H9 (cell line): Measurements from ENCODE around the gene SELENOK. TPM values are rescaled to one million over a fixed set of nuclear protein-coding genes. Genes with fewer than 3 reads are reported as not detected.

Source experiments
- DNase-seq: peaks from one replicate; pipeline ENCODE4 v3.0.0-alpha.2; 2017
- H2AFZ ChIP-seq: one replicate; pipeline ENCODE4 v1.6.1; 2013; ENCODE audit warnings: mild to moderate bottlenecking, low read length, control low read depth, moderate library complexity
- H2AK5ac ChIP-seq: 2 replicates; pipeline ENCODE4 v1.6.1; 2013; ENCODE audit warnings: low read length, control low read depth, mixed read lengths; ENCODE audit not compliant: insufficient read length
- H2BK120ac ChIP-seq: one replicate; pipeline ENCODE4 v1.6.1; 2013; ENCODE audit warnings: low read depth, mild to moderate bottlenecking, low read length, control low read depth, inconsistent platforms; ENCODE audit not compliant: poor library complexity, severe bottlenecking
- H2BK12ac ChIP-seq: 2 replicates; pipeline ENCODE4 v1.6.1; 2013; ENCODE audit warnings: low read length, control low read depth, mixed read lengths, low read depth; ENCODE audit not compliant: insufficient read length
- H2BK15ac ChIP-seq: 2 replicates; pipeline ENCODE4 v1.6.1; 2013; ENCODE audit warnings: low read depth, low read length, control low read depth
- H2BK20ac ChIP-seq: one replicate; pipeline ENCODE4 v1.6.1; 2013; ENCODE audit warnings: low read depth, mild to moderate bottlenecking, low read length, control low read depth, inconsistent platforms; ENCODE audit not compliant: poor library complexity, severe bottlenecking
- H2BK5ac ChIP-seq: 2 replicates; pipeline ENCODE4 v1.6.1; 2013; ENCODE audit warnings: low read length, control low read depth, mixed read lengths; ENCODE audit not compliant: insufficient read length
- H3K14ac ChIP-seq: 2 replicates; pipeline ENCODE4 v1.6.1; 2013; ENCODE audit warnings: low read length, control low read depth; ENCODE audit not compliant: insufficient read depth
- H3K18ac ChIP-seq: 2 replicates; pipeline ENCODE4 v1.6.1; 2013; ENCODE audit warnings: low read depth, mild to moderate bottlenecking, mixed read lengths, low read length, control low read depth; ENCODE audit not compliant: insufficient read length
- H3K23ac ChIP-seq: 2 replicates; pipeline ENCODE4 v1.6.1; 2013; ENCODE audit warnings: low read length, control low read depth, mixed read lengths, low read depth; ENCODE audit not compliant: insufficient read length
- H3K23me2 ChIP-seq: 2 replicates; pipeline ENCODE4 v1.6.1; 2013; ENCODE audit warnings: low read depth, mild to moderate bottlenecking, mixed read lengths, low read length, control low read depth; ENCODE audit not compliant: insufficient read length, poor library complexity, severe bottlenecking
- H3K27ac ChIP-seq: 2 replicates; pipeline ENCODE4 v1.5.1; 2013; ENCODE audit warnings: low read length, control low read depth, mixed read lengths, low read depth; ENCODE audit not compliant: insufficient read length
- H3K27me3 ChIP-seq: 2 replicates; pipeline ENCODE4 v1.6.1; 2013; ENCODE audit warnings: low read length, control low read depth, inconsistent platforms; ENCODE audit not compliant: insufficient read depth
- H3K4ac ChIP-seq: 2 replicates; pipeline ENCODE4 v1.6.1; 2013; ENCODE audit warnings: low read depth, mild to moderate bottlenecking, control low read depth, inconsistent platforms, low read length, moderate library complexity
- H3K4me1 ChIP-seq: 2 replicates; pipeline ENCODE4 v1.6.1; 2013; ENCODE audit warnings: low read length, control low read depth, inconsistent platforms; ENCODE audit not compliant: insufficient read depth
- H3K4me2 ChIP-seq: 2 replicates; pipeline ENCODE4 v1.6.1; 2013; ENCODE audit warnings: low read length, control low read depth, mixed read lengths; ENCODE audit not compliant: insufficient read length, insufficient read depth
- H3K56ac ChIP-seq: 2 replicates; pipeline ENCODE4 v1.6.1; 2013; ENCODE audit warnings: low read depth, mild to moderate bottlenecking, mixed read lengths, low read length, control low read depth; ENCODE audit not compliant: insufficient read length
- H3K79me1 ChIP-seq: 2 replicates; pipeline ENCODE4 v1.6.1; 2013; ENCODE audit warnings: low read depth, mild to moderate bottlenecking, moderate library complexity, low read length, control low read depth, inconsistent platforms; ENCODE audit not compliant: insufficient read depth, poor library complexity, severe bottlenecking
- H3K79me2 ChIP-seq: 2 replicates; pipeline ENCODE4 v1.6.1; 2013; ENCODE audit warnings: low read length, control low read depth, inconsistent platforms; ENCODE audit not compliant: insufficient read depth
- H3K9ac ChIP-seq: 2 replicates; pipeline ENCODE4 v1.6.1; 2013; ENCODE audit warnings: low read length, control low read depth, mixed read lengths; ENCODE audit not compliant: insufficient read length; ENCODE audit errors: extremely low read depth
- H3K9me3 ChIP-seq: one replicate; pipeline ENCODE4 v1.6.1; 2013; ENCODE audit warnings: low read depth, low read length, inconsistent platforms; ENCODE audit not compliant: control insufficient read depth
- H3T11ph ChIP-seq: one replicate; pipeline ENCODE4 v1.6.1; 2013; ENCODE audit warnings: mild to moderate bottlenecking, low read length, control low read depth, inconsistent platforms
- H4K20me1 ChIP-seq: one replicate; pipeline ENCODE4 v1.6.1; 2013; ENCODE audit not compliant: control insufficient read depth, insufficient read length, insufficient read depth
- H4K5ac ChIP-seq: 2 replicates; pipeline ENCODE4 v1.6.1; 2013; ENCODE audit warnings: low read depth, mild to moderate bottlenecking, mixed read lengths, low read length, control low read depth; ENCODE audit not compliant: insufficient read length
- H4K8ac ChIP-seq: replicated peaks from 2 replicates; pipeline ENCODE4 v1.6.1; 2013; ENCODE audit warnings: low read length, control low read depth, mixed read lengths, low read depth; ENCODE audit not compliant: insufficient read length
- H4K91ac ChIP-seq: 2 replicates; pipeline ENCODE4 v1.6.1; 2013; ENCODE audit warnings: low read depth, mild to moderate bottlenecking, moderate library complexity, mixed read lengths, low read length, control low read depth; ENCODE audit not compliant: insufficient read length
- H3K27ac Mint-ChIP-seq, 3 experiments: 2 replicates in 2 of 3; 3 replicates in 1 of 3; pipeline ENCODE4 v1.8.0; 2020 to 2021; ENCODE audit warnings: mixed read lengths in 3 of 3, mild to moderate bottlenecking in 1 of 3, moderate library complexity in 1 of 3
- H3K27me3 Mint-ChIP-seq: 2 replicates; pipeline ENCODE4 v1.8.0; 2021; ENCODE audit warnings: low read depth, mild to moderate bottlenecking, moderate library complexity, mixed read lengths
- H3K36me3 Mint-ChIP-seq, 3 experiments: 2 replicates in 2 of 3; 3 replicates in 1 of 3; pipeline ENCODE4 v1.8.0; 2020 to 2021; ENCODE audit warnings: low read depth in 3 of 3, mixed read lengths in 3 of 3; ENCODE audit not compliant: insufficient read depth in 1 of 3
- H3K4me1 Mint-ChIP-seq, 2 experiments: 2 replicates each; pipeline ENCODE4 v1.8.0; 2020; ENCODE audit warnings: mixed read lengths in 2 of 2
- H3K4me3 Mint-ChIP-seq, 2 experiments: 2 replicates in 1 of 2; 3 replicates in 1 of 2; pipeline ENCODE4 v1.8.0; 2020 to 2021; ENCODE audit warnings: mild to moderate bottlenecking in 2 of 2, mixed read lengths in 2 of 2, moderate library complexity in 1 of 2
- H3K9me3 Mint-ChIP-seq, 2 experiments: 2 replicates in 1 of 2; 3 replicates in 1 of 2; pipeline ENCODE4 v1.8.0; 2020; ENCODE audit warnings: mild to moderate bottlenecking in 2 of 2, mixed read lengths in 2 of 2, moderate library complexity in 1 of 2
- CTCF ChIP-seq: fragments of 200-600 bp; sonication (generic); conservative IDR thresholded peaks from 3 replicates; pipeline ENCODE4 v1.8.0; 2021; ENCODE audit warnings: antibody characterized with exemption, mild to moderate bottlenecking
- WGBS: extraction: QIAGEN DNeasy Blood & Tissue Kit; methylation state at CpG from one replicate; pipeline ENCODE4 v1.1.7; 2013; ENCODE audit warnings: missing lambda C conversion rate, low lambda C conversion rate, mixed read lengths; ENCODE audit not compliant: insufficient read length; ENCODE audit errors: extremely low coverage; 5-methylcytosine and 5-hydroxymethylcytosine counted together
- long read RNA-seq: library from polyadenylated mRNA; unstranded; transcript quantifications from one replicate; pipeline ENCODE4 v2.0.0, GENCODE V29; 2020
- total RNA-seq: library from RNA; stranded (reverse); gene quantifications from 2 replicates; pipeline ENCODE4 v1.2.1, GENCODE V29; 2021

Gene SELENOK
- 30.3 and 34.6 TPM in 2 replicates for total RNA-seq
- long read RNA-seq, transcript SELENOK-204 (5 exons, 1,633 nt): major isoform, 37 of 42 reads
- long read RNA-seq, partial matches to known transcripts: 2 of 42 reads
- long read RNA-seq, other reads (novel, unspliced or antisense): 1 of 42 reads

- peak; percentile 100 for DNase-seq
- Histone ChIP-seq H3K27ac (peak within 1 kb of the TSS; percentile 74), H3K9ac (peak within 1 kb of the TSS; percentile 94), H3K9me3 (no peaks in the 10 kb centered on the region), H3T11ph (peak within 1 kb of the TSS; percentile 91), H2BK15ac (no peak within 1 kb of the TSS), H2BK20ac (no peak within 1 kb of the TSS), H3K56ac (peak within 1 kb of the TSS; percentile 96), H2BK5ac (peak within 1 kb of the TSS; percentile 86), H3K23me2 (peaks cover 12% of the 10 kb centered on the region), H3K23ac (no peak within 1 kb of the TSS), H4K91ac (peak within 1 kb of the TSS; percentile 79), H3K4ac (peak within 1 kb of the TSS; percentile 80; the same call in 1 of the 2 replicates), H3K4me2 (peak within 1 kb of the TSS; percentile 94), H2BK12ac (peak within 1 kb of the TSS; percentile 90), H4K5ac (peak within 1 kb of the TSS; percentile 85), H3K18ac (peak within 1 kb of the TSS; percentile 93), H3K79me1 (peaks cover 5% of the 10 kb centered on the region), H3K79me2 (peaks cover 8% of the 10 kb centered on the region; the same call in 1 of the 2 replicates), H4K8ac (no peak within 1 kb of the TSS), H2AFZ (peak within 1 kb of the TSS; percentile 59), H3K27me3 (no peaks in the 10 kb centered on the region), H2BK120ac (peak within 1 kb of the TSS; percentile 91), H4K20me1 (no peaks in the 10 kb centered on the region), H3K14ac (peak within 1 kb of the TSS; percentile 97), H2AK5ac (no peak within 1 kb of the TSS), H3K4me1 (peaks cover 2% of the 10 kb centered on the region; the same call in 1 of the 2 replicates)
- H3K27me3 Mint-ChIP-seq: peaks cover 27% of the 10 kb centered on the region
- H3K4me1 Mint-ChIP-seq: peaks cover 19 to 23% of the 10 kb centered on the region in 2 experiments
- peak within 1 kb of the TSS; percentile 93 to 99 (median 98) for H3K27ac Mint-ChIP-seq
- TF ChIP-seq CTCF: no peak
- H3K9me3 Mint-ChIP-seq: no peaks in the 10 kb centered on the region; a peak in 1 of 5 replicates
- WGBS: no CpG with 5 or more reads among the region's 73 CpGs
- H3K36me3 Mint-ChIP-seq: peaks cover 6 to 17% (median 16%) of the 10 kb centered on the region in 3 experiments; a peak in 5 of 7 replicates
- peak within 1 kb of the TSS; percentile 95 to 97 for H3K4me3 Mint-ChIP-seq
These were observed at the start of gene SELENOK for GRCh38 chr3:53891497-53892285. Gene SELENOK (minus strand): TSS chr3:53891859.
